A673 (cell line): ENCODE data around the gene C2orf92.

Experiments
- EZH2 ChIP-seq: fragments of 200-600 bp; sonication (generic); IDR thresholded peaks from 2 replicates; pipeline ENCODE4 v1.6.1; 2017; ENCODE audit warnings: borderline replicate concordance, low read depth, mild to moderate bottlenecking, mixed read lengths, antibody characterized with exemption, low read length; ENCODE audit not compliant: poor library complexity, severe bottlenecking
- TF ChIP-seq, protein P1 (sequence below): fragments of 300-800, 200-600 bp; sonication (generic); conservative IDR thresholded peaks from 2 replicates; pipeline ENCODE4 v1.5.1; 2017; ENCODE audit warnings: low read depth, mild to moderate bottlenecking, antibody characterized with exemption, low read length, moderate library complexity, mixed read lengths

DNA sequence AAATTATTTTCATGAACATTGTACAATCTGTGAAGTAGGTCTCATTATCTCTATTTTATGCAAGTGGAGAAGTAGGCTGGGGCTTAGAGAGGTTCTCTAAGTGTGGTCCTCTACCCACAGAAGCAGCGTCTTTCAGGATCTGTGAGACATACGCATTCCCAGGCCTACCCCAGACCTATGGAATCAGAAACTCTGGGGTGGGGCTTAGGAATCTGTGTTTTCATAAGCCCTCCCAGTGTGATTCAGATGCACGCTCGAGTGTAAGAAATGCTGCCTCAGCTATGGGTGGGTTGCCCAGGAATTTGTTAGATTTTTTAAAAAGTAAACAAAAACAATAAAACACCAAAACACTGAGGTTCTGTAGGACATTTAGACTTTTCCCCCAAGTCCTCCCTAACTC lies 29.0 kb downstream of the C2orf92 start:
- TF ChIP-seq, protein P1, sequence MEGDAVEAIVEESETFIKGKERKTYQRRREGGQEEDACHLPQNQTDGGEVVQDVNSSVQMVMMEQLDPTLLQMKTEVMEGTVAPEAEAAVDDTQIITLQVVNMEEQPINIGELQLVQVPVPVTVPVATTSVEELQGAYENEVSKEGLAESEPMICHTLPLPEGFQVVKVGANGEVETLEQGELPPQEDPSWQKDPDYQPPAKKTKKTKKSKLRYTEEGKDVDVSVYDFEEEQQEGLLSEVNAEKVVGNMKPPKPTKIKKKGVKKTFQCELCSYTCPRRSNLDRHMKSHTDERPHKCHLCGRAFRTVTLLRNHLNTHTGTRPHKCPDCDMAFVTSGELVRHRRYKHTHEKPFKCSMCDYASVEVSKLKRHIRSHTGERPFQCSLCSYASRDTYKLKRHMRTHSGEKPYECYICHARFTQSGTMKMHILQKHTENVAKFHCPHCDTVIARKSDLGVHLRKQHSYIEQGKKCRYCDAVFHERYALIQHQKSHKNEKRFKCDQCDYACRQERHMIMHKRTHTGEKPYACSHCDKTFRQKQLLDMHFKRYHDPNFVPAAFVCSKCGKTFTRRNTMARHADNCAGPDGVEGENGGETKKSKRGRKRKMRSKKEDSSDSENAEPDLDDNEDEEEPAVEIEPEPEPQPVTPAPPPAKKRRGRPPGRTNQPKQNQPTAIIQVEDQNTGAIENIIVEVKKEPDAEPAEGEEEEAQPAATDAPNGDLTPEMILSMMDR, result no peak
- TF ChIP-seq EZH2, result no peak
